ENCODE results near the gene SMPDL3A. TPM values are rescaled to one million over a fixed set of nuclear protein-coding genes. Genes with fewer than 3 reads are reported as not detected.

SMPDL3A gene
- total RNA-seq, 1 donor, result 23.5 TPM

GRCh38 chr6:122803171-122803661, 14.2 kb downstream of the SMPDL3A start:
- no peak for DNase-seq (ENCODE audit: insufficient read length, low spot score, missing footprints)
- no peaks in the 10 kb centered on the region for H3K27me3 ChIP-seq (ENCODE audit: insufficient read depth, low read length)
- TF ChIP-seq CTCF (IDR thresholded peaks at IDR 0.05; ENCODE audit: extremely low read depth, low read depth, low read length), result no peak
- H2AFZ ChIP-seq (ENCODE audit: low read length), result no peak overlapping the region
- no peaks in the 10 kb centered on the region for H4K20me1 ChIP-seq (ENCODE audit: insufficient read depth, low read length)
- H3K36me3 ChIP-seq (ENCODE audit: insufficient read depth, low read length), result no peaks in the 10 kb centered on the region
- H3K79me2 ChIP-seq (ENCODE audit: insufficient read depth, low read length), result no peaks in the 10 kb centered on the region
- no peaks in the 10 kb centered on the region for H3K9me3 ChIP-seq (ENCODE audit: low read depth, low read length)
- H3K4me1 ChIP-seq (ENCODE audit: insufficient read depth, low read length), result peaks cover 20% of the 10 kb centered on the region
- H3K4me2 ChIP-seq (ENCODE audit: insufficient read depth, low read length), result peak overlapping the region; percentile 23
- no peak overlapping the region for H3K4me3 ChIP-seq (ENCODE audit: insufficient read depth, low read length)
- no peak overlapping the region for H3K27ac ChIP-seq (ENCODE audit: low read depth, low read length)

- no peak for DNase-seq (ENCODE audit: insufficient read length, low spot score, missing footprints)
- H4K20me1 ChIP-seq (ENCODE audit: insufficient read depth, low read length), result no peaks in the 10 kb centered on the region
- no peak for TF ChIP-seq CTCF (IDR thresholded peaks at IDR 0.05; ENCODE audit: extremely low read depth, low read depth, low read length)
Observed at GRCh38 chr6:122804962-122805485, 16.0 kb downstream of the SMPDL3A start.

GRCh38 chr6:122806291-122806690, 17.2 kb downstream of the SMPDL3A start:
- H2AFZ ChIP-seq (ENCODE audit: low read length), result no peak overlapping the region

More at GRCh38 chr6:122804962-122805485, 16.0 kb downstream of the SMPDL3A start:
- Histone ChIP-seq H2AFZ (ENCODE audit: low read length) (no peak overlapping the region), H3K4me3 (ENCODE audit: insufficient read depth, low read length) (no peak overlapping the region), H3K4me1 (ENCODE audit: insufficient read depth, low read length) (peaks cover 8% of the 10 kb centered on the region), H3K4me2 (ENCODE audit: insufficient read depth, low read length) (no peak overlapping the region), H3K9me3 (ENCODE audit: low read depth, low read length) (no peaks in the 10 kb centered on the region), H3K27me3 (ENCODE audit: insufficient read depth, low read length) (no peaks in the 10 kb centered on the region), H3K79me2 (ENCODE audit: insufficient read depth, low read length) (no peaks in the 10 kb centered on the region), H3K27ac (ENCODE audit: low read depth, low read length) (no peak overlapping the region), H3K36me3 (ENCODE audit: insufficient read depth, low read length) (no peaks in the 10 kb centered on the region)

More at GRCh38 chr6:122806291-122806690, 17.2 kb downstream of the SMPDL3A start:
- no peak for TF ChIP-seq CTCF (IDR thresholded peaks at IDR 0.05; ENCODE audit: extremely low read depth, low read depth, low read length)
- H3K4me2 ChIP-seq (ENCODE audit: insufficient read depth, low read length), result no peak overlapping the region
- H3K36me3 ChIP-seq (ENCODE audit: insufficient read depth, low read length), result no peaks in the 10 kb centered on the region
- H3K9me3 ChIP-seq (ENCODE audit: low read depth, low read length), result no peaks in the 10 kb centered on the region
- H3K79me2 ChIP-seq (ENCODE audit: insufficient read depth, low read length), result no peaks in the 10 kb centered on the region
- DNase-seq (ENCODE audit: insufficient read length, low spot score, missing footprints), result no peak
- no peaks in the 10 kb centered on the region for H3K27me3 ChIP-seq (ENCODE audit: insufficient read depth, low read length)
- peaks cover 8% of the 10 kb centered on the region for H3K4me1 ChIP-seq (ENCODE audit: insufficient read depth, low read length)
- no peak overlapping the region for H3K4me3 ChIP-seq (ENCODE audit: insufficient read depth, low read length)
- H4K20me1 ChIP-seq (ENCODE audit: insufficient read depth, low read length), result no peaks in the 10 kb centered on the region
- no peak overlapping the region for H3K27ac ChIP-seq (ENCODE audit: low read depth, low read length)

Data from osteoblast (primary cell).